Erythroblast (primary cell): Measurements from ENCODE around the gene JPT2.

Source experiments
- DNase-seq, 2 experiments: peaks; one replicate each; lab custom pipeline; 2025; lab: John Stamatoyannopoulos, UW
- GATA1 ChIP-seq: IDR thresholded peaks from 2 replicates; pipeline ENCODE4 v1.6.1; 2011; ENCODE audit warnings: low read depth, mild to moderate bottlenecking, control low read depth, low read length, moderate library complexity
- POLR2A ChIP-seq: IDR thresholded peaks from 2 replicates; pipeline ENCODE4 v1.6.1; 2011; ENCODE audit warnings: mild to moderate bottlenecking, low read length

Gene JPT2

GRCh38 chr16:1676661-1677060, 1.4 kb upstream of the JPT2 start:
- no peak for TF ChIP-seq GATA1
- TF ChIP-seq POLR2A = no peak
- DNase-seq = no peak

- peak in 1 of 2 experiments; percentile 31 for DNase-seq
- no peak for TF ChIP-seq POLR2A
- TF ChIP-seq GATA1 = no peak
These were observed 740 bp upstream of the JPT2 start for GRCh38 chr16:1677339-1677738.

GRCh38 chr16:1678500-1679098, 520 bp downstream of the JPT2 start:
- peak in 1 of 2 experiments; percentile 63 for DNase-seq
- TF ChIP-seq POLR2A (no peak), GATA1 (no peak)

GRCh38 chr16:1680361-1680760, 2.3 kb downstream of the JPT2 start:
- TF ChIP-seq GATA1 (no peak), POLR2A (no peak)
- DNase-seq = no peak

GRCh38 chr16:1681032-1681431, 3.0 kb downstream of the JPT2 start:
- no peak for DNase-seq
- no peak for TF ChIP-seq GATA1
- no peak for TF ChIP-seq POLR2A

- TF ChIP-seq POLR2A (no peak), GATA1 (no peak)
- DNase-seq = no peak
These were observed 9.6 kb downstream of the JPT2 start for GRCh38 chr16:1687427-1688316.

GRCh38 chr16:1688807-1689560, 10.9 kb downstream of the JPT2 start:
- TF ChIP-seq GATA1 (no peak), POLR2A (no peak)

GRCh38 chr16:1689853-1690252, 11.8 kb downstream of the JPT2 start:
- no peak for TF ChIP-seq GATA1
- TF ChIP-seq POLR2A = no peak
- no peak for DNase-seq

More at GRCh38 chr16:1688807-1689560, 10.9 kb downstream of the JPT2 start:
- DNase-seq = no peak

GRCh38 chr16:1690810-1691209, 12.7 kb downstream of the JPT2 start:
- no peak for DNase-seq
- TF ChIP-seq GATA1 (no peak), POLR2A (no peak)

- DNase-seq = no peak
- TF ChIP-seq POLR2A = no peak
- TF ChIP-seq GATA1 = no peak
These were observed 13.2 kb downstream of the JPT2 start for GRCh38 chr16:1691276-1691675.

- TF ChIP-seq POLR2A (no peak), GATA1 (no peak)
- DNase-seq = no peak
These were observed 13.9 kb downstream of the JPT2 start for GRCh38 chr16:1691956-1692355.

- TF ChIP-seq GATA1 (no peak), POLR2A (no peak)
These were observed 18.8 kb downstream of the JPT2 start for GRCh38 chr16:1696863-1697262.

GRCh38 chr16:1698680-1699079, 20.6 kb downstream of the JPT2 start:
- TF ChIP-seq POLR2A (no peak), GATA1 (no peak)
- DNase-seq = no peak

More at GRCh38 chr16:1696863-1697262, 18.8 kb downstream of the JPT2 start:
- DNase-seq = no peak
